Vagina (tissue), 2 donors: ENCODE data around the gene FCGR3B.
"Not testable (repeated sequence)": the region's sequence is repeated elsewhere in the genome, so short reads cannot be mapped to it uniquely, and the experiment has no call there.

Experiments
- POLR2A ChIP-seq, 2 donors: fragments of 450-650 bp; IDR thresholded peaks; one replicate each; pipeline ENCODE4 v1.6.1; 2017; ENCODE audit warnings: antibody characterized with exemption in 2 of 2, mild to moderate bottlenecking in 2 of 2, moderate library complexity in 2 of 2
- TF ChIP-seq, protein P1 (sequence below), 3 experiments: fragments of 450-650 bp in 2 of 3; fragments of 200-600 bp in 1 of 3; sonication (generic) in 1 of 3; IDR thresholded peaks; one replicate each; pipeline ENCODE4 v1.5.1; 2017 to 2019; ENCODE audit warnings: antibody characterized with exemption in 3 of 3, mild to moderate bottlenecking in 2 of 3, moderate library complexity in 2 of 3

DNA sequence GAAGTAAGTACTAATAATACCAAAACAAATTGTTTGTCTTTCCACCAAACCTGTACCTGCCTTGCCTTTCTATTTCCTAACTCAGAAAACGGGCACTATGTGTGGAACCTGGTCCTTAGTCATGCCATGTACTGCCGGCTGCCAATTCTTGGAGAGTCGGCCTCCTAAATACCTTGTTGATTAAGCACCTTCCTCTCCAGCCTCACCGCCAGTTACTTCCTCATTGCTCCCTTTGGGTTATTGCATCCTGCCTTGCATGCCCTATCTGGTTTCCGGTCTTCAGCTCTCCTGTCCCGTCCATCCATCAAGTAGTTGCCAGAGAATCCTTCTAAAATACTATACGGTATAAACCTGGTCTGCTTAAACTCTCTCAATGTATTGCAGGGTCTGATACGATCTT is 8.9 kb downstream of the FCGR3B start:
- TF ChIP-seq, protein P1, sequence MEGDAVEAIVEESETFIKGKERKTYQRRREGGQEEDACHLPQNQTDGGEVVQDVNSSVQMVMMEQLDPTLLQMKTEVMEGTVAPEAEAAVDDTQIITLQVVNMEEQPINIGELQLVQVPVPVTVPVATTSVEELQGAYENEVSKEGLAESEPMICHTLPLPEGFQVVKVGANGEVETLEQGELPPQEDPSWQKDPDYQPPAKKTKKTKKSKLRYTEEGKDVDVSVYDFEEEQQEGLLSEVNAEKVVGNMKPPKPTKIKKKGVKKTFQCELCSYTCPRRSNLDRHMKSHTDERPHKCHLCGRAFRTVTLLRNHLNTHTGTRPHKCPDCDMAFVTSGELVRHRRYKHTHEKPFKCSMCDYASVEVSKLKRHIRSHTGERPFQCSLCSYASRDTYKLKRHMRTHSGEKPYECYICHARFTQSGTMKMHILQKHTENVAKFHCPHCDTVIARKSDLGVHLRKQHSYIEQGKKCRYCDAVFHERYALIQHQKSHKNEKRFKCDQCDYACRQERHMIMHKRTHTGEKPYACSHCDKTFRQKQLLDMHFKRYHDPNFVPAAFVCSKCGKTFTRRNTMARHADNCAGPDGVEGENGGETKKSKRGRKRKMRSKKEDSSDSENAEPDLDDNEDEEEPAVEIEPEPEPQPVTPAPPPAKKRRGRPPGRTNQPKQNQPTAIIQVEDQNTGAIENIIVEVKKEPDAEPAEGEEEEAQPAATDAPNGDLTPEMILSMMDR (IDR thresholded peaks at IDR 0.05): not testable (repeated sequence)
- TF ChIP-seq POLR2A (IDR thresholded peaks at IDR 0.05): not testable (repeated sequence)
